ENCODE measurements around the gene NCOA6.

GRCh38 chr20:34762031-34762555, 63.4 kb downstream of the NCOA6 start:
- no peak for TF ChIP-seq CTCF (IDR thresholded peaks at IDR 0.05; ENCODE audit: low read length)
- no peak for TF ChIP-seq EZH2 (optimal IDR thresholded peaks at IDR 0.05; ENCODE audit: low read depth, low read length)
- no peak for TF ChIP-seq EZH2phosphoT487 (IDR thresholded peaks at IDR 0.05; ENCODE audit: low read length)

All from MM.1S (cell line).